ENCODE results near the gene CCDC18.
"Not testable (repeated sequence)": the region's sequence is repeated elsewhere in the genome, so short reads cannot be mapped to it uniquely, and the experiment has no call there.

The CCDC18 gene

DNA sequence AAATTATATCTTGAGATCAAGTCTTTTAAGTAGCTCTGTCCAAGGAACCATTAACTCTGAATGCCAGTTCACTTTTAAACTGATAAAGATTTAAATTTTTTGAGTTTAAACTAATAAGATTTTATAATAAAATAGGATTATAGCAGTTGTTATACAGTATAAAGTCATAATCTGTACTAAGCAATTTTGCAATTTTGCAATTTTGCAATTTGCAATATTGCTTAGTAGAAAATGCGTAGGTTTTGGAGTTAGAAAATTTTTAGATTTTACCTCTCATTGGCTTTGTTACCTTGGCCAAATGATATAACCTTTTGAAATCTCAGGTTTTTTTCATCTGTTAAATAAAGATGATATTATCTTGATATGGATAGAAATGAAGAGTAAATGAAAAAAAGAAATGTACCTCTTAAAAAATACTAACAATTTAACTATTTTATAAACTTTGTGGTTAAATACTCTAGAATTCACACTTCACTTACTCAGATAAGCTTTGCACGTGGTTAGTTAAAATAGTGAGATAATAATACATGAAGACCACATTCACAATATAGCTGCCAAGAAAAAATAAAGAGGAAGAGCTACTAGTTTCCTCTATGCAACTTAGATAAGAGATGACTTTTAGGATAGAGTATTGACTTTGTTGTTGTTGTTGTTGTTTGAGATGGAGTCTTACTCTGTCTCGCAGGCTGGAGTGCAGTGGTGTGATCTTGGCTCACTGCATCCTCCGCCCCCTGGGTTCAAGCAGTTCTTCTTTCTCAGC lies 13.9 kb downstream of the CCDC18 start:
- Mint-ChIP-seq H3K36me3 (ENCODE audit: low read depth) (peaks cover 36% of the 10 kb centered on the region), H3K4me3 (no peak overlapping the region), H3K27ac (no peak overlapping the region), H3K4me1 (ENCODE audit: low read depth) (peaks cover 16% of the 10 kb centered on the region), H3K9me3 (no peaks in the 10 kb centered on the region), H3K27me3 (ENCODE audit: low read depth) (no peaks in the 10 kb centered on the region)

DNA sequence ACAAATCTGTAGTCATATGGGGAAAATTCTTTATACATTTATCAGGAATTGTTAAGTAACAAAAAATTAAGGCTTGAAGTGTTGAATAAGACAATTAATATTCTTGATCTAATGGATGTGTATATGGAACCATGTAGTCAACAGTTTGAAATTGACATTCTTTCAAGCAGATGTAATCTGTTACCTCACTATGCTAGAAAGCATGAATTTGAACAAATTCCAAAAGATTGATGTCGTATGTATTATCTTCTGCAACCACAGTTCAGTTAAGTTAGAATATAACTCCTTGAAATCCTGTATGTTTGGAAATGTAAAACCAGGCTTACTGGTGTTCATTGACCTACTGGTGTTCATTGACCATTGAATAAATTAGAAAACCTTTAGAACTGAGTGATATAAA lies 16.1 kb downstream of the CCDC18 start:
- H3K4me1 Mint-ChIP-seq (ENCODE audit: low read depth), result peaks cover 3% of the 10 kb centered on the region
- H3K27ac Mint-ChIP-seq, result no peak overlapping the region
- no peaks in the 10 kb centered on the region for H3K9me3 Mint-ChIP-seq
- H3K27me3 Mint-ChIP-seq (ENCODE audit: low read depth), result no peaks in the 10 kb centered on the region
- peaks cover 33% of the 10 kb centered on the region for H3K36me3 Mint-ChIP-seq (ENCODE audit: low read depth)
- no peak overlapping the region for H3K4me3 Mint-ChIP-seq

DNA sequence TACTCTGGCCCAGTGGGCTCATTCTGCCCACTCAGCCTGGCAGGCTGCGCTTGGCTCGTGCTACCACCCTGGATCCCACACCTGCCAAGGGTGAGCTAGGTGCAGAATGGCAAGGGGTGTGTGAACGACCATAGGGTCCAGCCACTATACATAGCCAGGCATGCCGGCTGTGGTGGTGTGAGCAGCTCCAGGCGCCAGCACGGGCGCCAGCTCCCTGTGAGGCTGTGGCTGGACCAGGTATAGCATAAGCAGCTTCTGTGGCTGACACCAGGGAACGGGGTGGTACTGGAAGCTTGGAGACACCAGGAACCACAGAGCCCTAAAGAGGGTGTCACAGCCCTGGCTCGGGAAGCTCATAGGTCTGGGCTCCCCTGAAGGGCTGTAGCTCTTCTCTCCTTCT lies 18.6 kb downstream of the CCDC18 start:
- Mint-ChIP-seq H3K27ac (no peak overlapping the region), H3K27me3 (ENCODE audit: low read depth) (no peaks in the 10 kb centered on the region), H3K36me3 (ENCODE audit: low read depth) (peaks cover 31% of the 10 kb centered on the region), H3K4me1 (ENCODE audit: low read depth) (peaks cover 3% of the 10 kb centered on the region), H3K9me3 (no peaks in the 10 kb centered on the region), H3K4me3 (no peak overlapping the region)

DNA sequence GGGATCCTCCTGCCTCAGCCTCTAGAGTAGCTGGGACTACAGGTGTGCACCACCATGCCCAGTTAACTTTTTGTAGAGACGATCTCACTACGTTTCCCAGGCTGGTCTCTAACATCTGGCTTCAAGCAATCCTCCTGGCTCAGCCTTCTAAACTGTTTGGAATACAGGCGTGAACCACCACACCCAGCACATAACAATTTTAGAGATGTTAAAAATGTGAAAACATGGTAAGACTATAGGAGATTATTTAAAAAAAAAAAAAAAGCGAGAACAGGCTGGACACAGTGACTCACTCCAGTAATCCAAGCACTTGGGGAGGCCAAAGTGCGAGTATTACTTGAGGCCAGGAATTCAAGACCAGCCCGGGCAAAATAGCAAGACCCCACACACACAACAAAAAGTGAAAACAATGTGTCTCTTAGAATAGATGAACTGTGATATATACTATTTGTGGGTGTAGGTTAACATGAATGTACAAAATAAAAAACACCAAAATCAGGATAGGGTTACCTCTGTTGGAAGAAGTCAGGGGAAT lies 19.6 kb downstream of the CCDC18 start:
- Mint-ChIP-seq H3K27me3 (ENCODE audit: low read depth) (no peaks in the 10 kb centered on the region), H3K27ac (no peak overlapping the region), H3K4me3 (no peak overlapping the region), H3K36me3 (ENCODE audit: low read depth) (peaks cover 24% of the 10 kb centered on the region), H3K4me1 (ENCODE audit: low read depth) (peaks cover 3% of the 10 kb centered on the region), H3K9me3 (no peaks in the 10 kb centered on the region)

DNA sequence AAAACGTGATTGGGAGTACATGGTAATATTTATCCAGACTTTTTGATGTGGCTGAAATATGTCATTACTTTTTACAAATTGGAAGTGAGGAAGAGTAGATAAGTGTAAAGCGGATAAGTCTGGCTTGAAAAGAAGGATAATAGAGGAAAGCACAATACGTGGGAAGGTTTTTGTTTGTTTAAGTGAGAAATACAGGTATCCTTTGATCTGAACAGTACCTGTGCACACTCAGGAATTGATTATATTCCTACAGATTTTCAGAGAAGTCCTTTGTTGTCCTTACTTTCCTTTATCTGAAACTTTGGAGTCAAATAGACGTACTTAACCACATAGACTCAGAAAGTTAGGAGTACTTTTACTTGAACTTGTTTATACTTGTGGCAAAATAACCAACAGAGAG lies 20.2 kb downstream of the CCDC18 start:
- Mint-ChIP-seq H3K4me3 (no peak overlapping the region), H3K36me3 (ENCODE audit: low read depth) (peaks cover 18% of the 10 kb centered on the region), H3K27ac (no peak overlapping the region), H3K27me3 (ENCODE audit: low read depth) (no peaks in the 10 kb centered on the region), H3K9me3 (no peaks in the 10 kb centered on the region), H3K4me1 (ENCODE audit: low read depth) (peaks cover 3% of the 10 kb centered on the region)

DNA sequence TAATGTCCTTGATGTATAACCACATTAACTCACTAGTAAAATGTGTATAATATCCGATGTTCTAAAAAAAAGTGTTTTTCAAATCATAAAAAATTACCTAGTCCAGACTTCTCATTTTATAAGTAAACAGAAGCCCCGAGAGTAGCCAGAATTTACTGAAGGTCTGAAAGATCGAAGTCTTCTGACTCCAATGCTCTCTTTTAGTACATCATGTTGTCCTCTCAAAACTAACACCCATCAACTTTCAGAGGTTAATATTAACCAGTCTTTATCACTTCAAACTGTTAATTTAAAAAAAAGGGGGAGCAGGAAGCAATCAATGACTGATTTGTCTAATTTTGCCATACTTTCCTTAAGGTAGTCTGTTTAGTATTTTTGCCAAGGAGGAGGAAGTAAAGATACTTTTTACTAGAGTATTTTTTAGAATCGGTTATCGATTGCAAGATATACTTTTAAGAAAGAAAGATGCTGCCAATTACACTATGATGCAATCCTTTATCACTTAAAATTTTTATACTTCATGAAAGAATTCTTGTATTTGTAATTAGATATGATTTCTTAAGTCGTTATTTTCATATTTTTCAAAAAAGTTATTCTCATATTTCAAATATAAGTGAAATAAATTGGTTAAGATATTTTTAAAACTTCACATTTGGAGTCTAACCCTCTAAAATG lies 25.5 kb downstream of the CCDC18 start:
- H3K9me3 Mint-ChIP-seq, result no peaks in the 10 kb centered on the region
- no peak overlapping the region for H3K4me3 Mint-ChIP-seq
- H3K27me3 Mint-ChIP-seq (ENCODE audit: low read depth), result no peaks in the 10 kb centered on the region
- no peaks in the 10 kb centered on the region for H3K4me1 Mint-ChIP-seq (ENCODE audit: low read depth)
- H3K27ac Mint-ChIP-seq, result no peak overlapping the region
- H3K36me3 Mint-ChIP-seq (ENCODE audit: low read depth), result peaks cover 14% of the 10 kb centered on the region

DNA sequence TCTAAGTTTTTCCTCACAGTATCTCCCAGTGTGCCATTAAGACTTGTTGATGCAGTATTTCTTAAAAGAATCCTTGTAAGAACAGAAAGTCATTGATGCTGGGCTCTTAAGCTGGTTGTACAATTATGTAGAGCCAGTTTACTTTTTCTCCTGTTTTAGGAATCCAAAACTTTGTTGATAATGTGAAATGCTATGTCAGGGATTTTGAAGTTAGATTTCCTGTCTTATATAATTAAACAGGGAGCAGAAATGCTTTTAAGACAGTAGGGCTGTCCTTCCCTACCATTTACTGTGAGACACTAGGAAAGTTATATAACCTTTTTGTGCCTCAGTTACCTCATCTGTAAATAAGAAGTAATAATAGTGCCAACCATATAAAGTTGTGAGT lies 26.0 kb downstream of the CCDC18 start:
- Mint-ChIP-seq H3K9me3 (no peaks in the 10 kb centered on the region), H3K27ac (no peak overlapping the region), H3K4me3 (no peak overlapping the region), H3K4me1 (ENCODE audit: low read depth) (no peaks in the 10 kb centered on the region), H3K27me3 (ENCODE audit: low read depth) (no peaks in the 10 kb centered on the region), H3K36me3 (ENCODE audit: low read depth) (peaks cover 14% of the 10 kb centered on the region)

DNA sequence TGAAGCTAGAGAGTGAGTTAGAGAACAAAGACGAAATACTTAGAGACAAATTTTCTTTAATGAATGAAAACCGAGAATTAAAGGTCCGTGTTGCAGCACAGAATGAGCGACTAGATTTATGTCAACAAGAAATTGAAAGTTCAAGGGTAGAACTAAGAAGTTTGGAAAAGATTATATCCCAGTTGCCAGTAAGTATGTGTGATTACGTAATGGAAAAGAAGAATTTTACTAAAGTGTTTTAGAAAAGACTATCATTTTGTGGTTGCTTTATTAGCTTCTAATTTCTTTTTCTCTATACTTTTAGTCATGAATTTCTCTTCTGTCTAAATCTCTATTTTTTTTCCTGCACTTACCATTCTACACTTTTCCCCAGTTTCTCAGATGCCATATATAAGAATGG lies 26.7 kb downstream of the CCDC18 start:
- no peak overlapping the region for H3K4me3 Mint-ChIP-seq
- H3K27me3 Mint-ChIP-seq (ENCODE audit: low read depth), result no peaks in the 10 kb centered on the region
- no peak overlapping the region for H3K27ac Mint-ChIP-seq
- H3K4me1 Mint-ChIP-seq (ENCODE audit: low read depth), result no peaks in the 10 kb centered on the region
- H3K9me3 Mint-ChIP-seq, result no peaks in the 10 kb centered on the region
- peaks cover 14% of the 10 kb centered on the region for H3K36me3 Mint-ChIP-seq (ENCODE audit: low read depth)

DNA sequence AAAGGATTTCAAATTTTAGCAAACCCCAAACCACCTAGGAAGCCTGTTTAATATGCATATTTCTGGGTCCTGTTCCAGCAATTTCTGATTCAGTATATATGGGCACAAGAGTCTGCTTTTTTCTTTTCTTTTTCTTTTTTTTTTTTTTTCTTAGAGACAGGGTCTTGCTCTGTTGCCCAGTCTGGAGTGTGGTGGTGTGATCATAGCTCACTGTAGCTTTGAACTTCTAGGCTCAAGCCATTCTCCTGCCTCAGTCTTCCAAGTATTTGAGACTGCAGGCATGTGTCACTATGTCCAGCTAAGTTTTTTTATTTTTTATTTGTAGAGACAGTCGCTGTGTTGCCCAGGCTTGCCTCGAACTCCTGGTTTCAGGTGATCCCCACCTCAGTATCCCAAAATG lies 34.8 kb downstream of the CCDC18 start:
- H3K36me3 Mint-ChIP-seq (ENCODE audit: low read depth), result peaks cover 23% of the 10 kb centered on the region
- H3K4me3 Mint-ChIP-seq, result no peak overlapping the region
- H3K4me1 Mint-ChIP-seq (ENCODE audit: low read depth), result peaks cover 17% of the 10 kb centered on the region
- H3K27ac Mint-ChIP-seq, result no peak overlapping the region
- H3K9me3 Mint-ChIP-seq, result no peaks in the 10 kb centered on the region
- no peaks in the 10 kb centered on the region for H3K27me3 Mint-ChIP-seq (ENCODE audit: low read depth)

DNA sequence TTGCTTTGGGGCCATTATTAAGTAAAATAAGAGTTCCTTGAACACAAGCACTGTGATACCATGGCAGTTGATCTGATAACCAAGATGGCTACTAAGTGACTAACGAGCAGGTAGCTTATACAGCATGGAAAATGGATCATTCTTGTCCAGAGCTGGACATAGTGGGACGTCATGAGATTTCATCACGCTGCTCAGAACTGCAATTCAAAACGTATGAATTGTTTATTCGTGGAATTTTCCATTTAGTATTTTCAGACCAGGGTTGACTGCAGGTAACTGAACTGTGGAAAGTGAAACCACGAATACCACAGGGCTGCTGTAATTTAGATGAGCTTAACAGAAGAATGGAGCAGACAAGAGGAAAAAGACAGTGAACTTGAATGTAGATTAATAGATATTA lies 38.9 kb downstream of the CCDC18 start:
- Mint-ChIP-seq H3K9me3 (no peaks in the 10 kb centered on the region), H3K4me1 (ENCODE audit: low read depth) (peaks cover 17% of the 10 kb centered on the region), H3K27ac (peak overlapping the region; percentile 85), H3K27me3 (ENCODE audit: low read depth) (no peaks in the 10 kb centered on the region), H3K4me3 (peak overlapping the region; percentile 72), H3K36me3 (ENCODE audit: low read depth) (peaks cover 38% of the 10 kb centered on the region)

DNA sequence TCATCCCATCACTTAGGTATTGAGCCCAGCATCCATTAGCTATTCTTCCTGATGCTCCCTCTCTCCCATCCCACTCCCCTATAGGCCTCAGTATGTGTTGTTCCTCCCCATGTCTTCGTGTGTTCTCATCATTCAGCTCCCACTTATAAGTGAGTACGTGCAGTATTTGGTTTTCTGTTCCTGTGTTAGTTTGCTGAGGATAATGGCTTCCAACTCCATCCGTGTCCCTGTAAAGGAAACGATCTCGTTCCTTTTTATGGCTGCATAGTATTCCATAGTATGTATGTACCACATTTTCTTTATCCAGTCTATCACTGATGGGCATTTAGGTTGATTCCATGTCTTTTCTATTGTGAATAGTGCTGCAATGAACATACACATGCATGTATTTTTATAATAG lies 40.2 kb downstream of the CCDC18 start:
- H3K27ac Mint-ChIP-seq; H3K4me3 Mint-ChIP-seq; H3K9me3 Mint-ChIP-seq; H3K27me3 Mint-ChIP-seq (ENCODE audit: low read depth): not testable (repeated sequence)
- peaks cover 17% of the 10 kb centered on the region for H3K4me1 Mint-ChIP-seq (ENCODE audit: low read depth)
- H3K36me3 Mint-ChIP-seq (ENCODE audit: low read depth), result peaks cover 42% of the 10 kb centered on the region

DNA sequence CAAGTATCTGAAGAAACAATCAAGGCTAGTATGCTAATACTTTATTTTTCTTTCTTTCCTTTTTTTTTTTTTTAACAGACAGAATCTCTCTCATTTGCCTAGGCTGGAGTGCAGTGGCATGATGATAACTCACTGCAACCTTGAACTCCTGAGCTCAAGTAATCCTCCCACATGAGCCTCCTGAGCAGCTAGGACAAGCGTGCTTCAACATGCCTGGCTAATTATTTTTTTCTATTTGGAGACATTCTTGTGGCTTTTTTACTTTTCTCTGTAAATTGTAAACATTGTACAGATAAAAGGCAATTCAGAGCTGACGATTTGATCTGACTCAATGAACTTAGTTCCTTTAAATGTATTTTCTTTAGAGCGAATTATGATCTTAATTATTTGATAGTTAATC lies 41.4 kb downstream of the CCDC18 start:
- Mint-ChIP-seq H3K36me3 (ENCODE audit: low read depth) (peaks cover 44% of the 10 kb centered on the region), H3K4me3 (no peak overlapping the region)

DNA sequence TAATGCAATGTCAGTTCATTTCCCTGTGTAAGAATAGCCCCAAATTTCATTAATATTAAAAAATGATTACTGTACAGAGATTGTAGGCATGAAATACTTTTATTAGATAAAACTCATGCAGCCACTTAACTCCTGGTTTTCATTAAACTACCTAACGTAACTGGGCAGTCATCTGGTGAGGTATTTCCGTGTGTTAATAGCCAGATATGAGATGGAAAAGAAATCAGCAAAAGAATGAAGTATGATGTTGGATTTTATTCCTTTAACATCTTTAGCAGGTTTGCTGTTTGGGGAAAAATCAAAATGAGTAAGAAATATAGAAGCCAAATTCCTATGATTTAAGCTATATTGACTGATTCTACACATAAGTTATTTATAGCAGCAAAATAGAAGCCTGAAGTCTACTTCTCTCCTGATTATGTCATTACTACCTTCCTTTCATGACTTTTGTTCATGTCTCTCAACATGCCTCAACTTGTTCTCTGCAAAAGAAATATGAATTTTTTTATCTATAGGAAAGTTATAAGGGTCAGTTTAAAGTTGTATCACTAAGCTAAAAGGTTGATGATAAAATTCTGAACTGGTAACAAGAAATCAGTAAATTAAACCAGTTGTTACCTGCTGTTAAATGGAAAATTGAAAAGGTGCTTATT lies 42.6 kb downstream of the CCDC18 start:
- H3K27me3 Mint-ChIP-seq (ENCODE audit: low read depth), result no peaks in the 10 kb centered on the region
- no peak overlapping the region for H3K27ac Mint-ChIP-seq
- H3K36me3 Mint-ChIP-seq (ENCODE audit: low read depth), result peaks cover 40% of the 10 kb centered on the region

More for the DNA sequence above, 41.4 kb downstream of the CCDC18 start:
- peaks cover 17% of the 10 kb centered on the region for H3K4me1 Mint-ChIP-seq (ENCODE audit: low read depth)
- H3K27me3 Mint-ChIP-seq (ENCODE audit: low read depth), result no peaks in the 10 kb centered on the region
- H3K9me3 Mint-ChIP-seq, result no peaks in the 10 kb centered on the region
- no peak overlapping the region for H3K27ac Mint-ChIP-seq

DNA sequence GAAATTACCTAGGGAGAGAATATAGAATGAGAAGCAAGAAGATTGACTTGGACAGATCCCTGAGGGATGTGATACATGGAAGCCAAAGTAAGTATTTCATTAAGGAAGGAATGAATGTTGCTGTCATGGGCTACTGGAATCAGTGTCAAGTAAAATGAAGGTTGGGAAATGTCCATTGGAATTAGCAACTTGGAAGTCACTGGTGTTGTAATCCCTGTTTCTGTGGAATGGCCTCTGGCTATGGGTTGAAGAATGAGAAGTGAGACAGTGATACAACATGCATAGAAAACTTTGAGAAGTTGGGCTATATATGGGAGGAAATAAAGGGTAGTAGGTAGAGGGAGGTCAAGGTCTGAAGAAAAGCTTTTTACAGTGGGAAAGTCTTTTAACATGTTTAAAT lies 54.7 kb downstream of the CCDC18 start:
- Mint-ChIP-seq H3K9me3 (peaks cover 2% of the 10 kb centered on the region), H3K4me3 (no peak overlapping the region), H3K36me3 (ENCODE audit: low read depth) (peaks cover 59% of the 10 kb centered on the region), H3K27ac (no peak overlapping the region), H3K4me1 (ENCODE audit: low read depth) (no peaks in the 10 kb centered on the region), H3K27me3 (ENCODE audit: low read depth) (no peaks in the 10 kb centered on the region)

More for the DNA sequence above, 42.6 kb downstream of the CCDC18 start:
- peaks cover 17% of the 10 kb centered on the region for H3K4me1 Mint-ChIP-seq (ENCODE audit: low read depth)
- H3K4me3 Mint-ChIP-seq, result no peak overlapping the region
- no peaks in the 10 kb centered on the region for H3K9me3 Mint-ChIP-seq

DNA sequence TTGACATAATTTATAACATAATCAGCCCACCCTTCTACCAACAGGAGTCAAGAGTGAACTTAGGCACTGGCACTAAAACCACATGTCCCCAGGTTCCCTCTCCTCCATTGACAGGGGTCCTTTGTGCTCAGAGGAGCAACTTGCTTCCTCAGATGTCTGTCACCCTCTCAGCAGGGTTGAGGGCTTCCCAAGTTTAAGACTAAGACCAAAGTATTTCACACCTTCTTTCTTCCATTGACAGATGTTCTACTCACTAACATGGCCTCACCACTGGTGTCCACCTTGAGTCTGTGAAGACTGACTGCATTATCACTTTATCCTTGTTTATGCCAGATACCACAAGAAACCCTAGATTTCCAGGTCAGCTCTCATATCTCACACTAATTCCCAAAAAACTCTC lies 56.5 kb downstream of the CCDC18 start:
- Mint-ChIP-seq H3K27me3 (ENCODE audit: low read depth) (no peaks in the 10 kb centered on the region), H3K4me1 (ENCODE audit: low read depth) (no peaks in the 10 kb centered on the region), H3K4me3 (no peak overlapping the region), H3K27ac (no peak overlapping the region), H3K36me3 (ENCODE audit: low read depth) (peaks cover 59% of the 10 kb centered on the region), H3K9me3 (peaks cover 8% of the 10 kb centered on the region)

Data from T-helper 1 cell treated with Interleukin-12 subunit alpha and Interleukin-12 subunit beta and Interleukin-4 antibody, amounts not matched to agents 30 μg/mL and 1 μg/mL, for 36 hours (primary cell).